Stimulated activated naive B cell treated with anti-CD40 and anti-IgM and Interleukin-4, amounts not matched to agents 10 μg/mL and 1 μg/mL and 100 μg/mL, for 72 hours (primary cell): ENCODE measurements around the gene KCNMB3.

Experiments
- ATAC-seq, 2 donors: fragments of 150-1000 bp; cut with Tn5 transposase; replicated peaks; 2 replicates each; pipeline ENCODE4 v1.10.0; 2021; ENCODE audit warnings: moderate library complexity in 1 of 2
- DNase-seq: peaks from one replicate; pipeline ENCODE4 v3.0.0; 2021
- H3K27ac Mint-ChIP-seq: one replicate; pipeline ENCODE4 v1.8.0; 2022; ENCODE audit warnings: mild to moderate bottlenecking, mixed read lengths
- H3K27me3 Mint-ChIP-seq, 2 donors: one replicate each; pipeline ENCODE4 v1.8.0; 2022; ENCODE audit warnings: mixed read lengths in 2 of 2
- H3K36me3 Mint-ChIP-seq, 2 donors: one replicate each; pipeline ENCODE4 v1.8.0; 2022; ENCODE audit warnings: mixed read lengths in 2 of 2, mild to moderate bottlenecking in 1 of 2
- H3K4me1 Mint-ChIP-seq, 2 donors: one replicate each; pipeline ENCODE4 v1.8.0; 2022; ENCODE audit warnings: mixed read lengths in 2 of 2, mild to moderate bottlenecking in 1 of 2
- H3K4me3 Mint-ChIP-seq, 2 donors: one replicate each; pipeline ENCODE4 v1.8.0; 2022; ENCODE audit warnings: mild to moderate bottlenecking in 2 of 2, mixed read lengths in 2 of 2, moderate library complexity in 1 of 2
- H3K9me3 Mint-ChIP-seq, 2 donors: one replicate each; pipeline ENCODE4 v1.8.0; 2022; ENCODE audit warnings: mixed read lengths in 2 of 2, mild to moderate bottlenecking in 1 of 2

KCNMB3 gene

GRCh38 chr3:179250803-179251476, at the start of gene KCNMB3:
KCNMB3 (minus strand) TSS chr3:179251114; CDS start chr3:179250990, 124 bp downstream.
- Mint-ChIP-seq H3K27ac (no peak within 1 kb of the TSS), H3K4me3 (no peak within 1 kb of the TSS), H3K4me1 (peaks cover 2 to 6% of the 10 kb centered on the region in 2 donors), H3K36me3 (peaks cover 9 to 26% of the 10 kb centered on the region in 2 donors), H3K27me3 (no peaks in the 10 kb centered on the region), H3K9me3 (no peaks in the 10 kb centered on the region)
- ATAC-seq: no peak
- DNase-seq: no peak

DNA sequence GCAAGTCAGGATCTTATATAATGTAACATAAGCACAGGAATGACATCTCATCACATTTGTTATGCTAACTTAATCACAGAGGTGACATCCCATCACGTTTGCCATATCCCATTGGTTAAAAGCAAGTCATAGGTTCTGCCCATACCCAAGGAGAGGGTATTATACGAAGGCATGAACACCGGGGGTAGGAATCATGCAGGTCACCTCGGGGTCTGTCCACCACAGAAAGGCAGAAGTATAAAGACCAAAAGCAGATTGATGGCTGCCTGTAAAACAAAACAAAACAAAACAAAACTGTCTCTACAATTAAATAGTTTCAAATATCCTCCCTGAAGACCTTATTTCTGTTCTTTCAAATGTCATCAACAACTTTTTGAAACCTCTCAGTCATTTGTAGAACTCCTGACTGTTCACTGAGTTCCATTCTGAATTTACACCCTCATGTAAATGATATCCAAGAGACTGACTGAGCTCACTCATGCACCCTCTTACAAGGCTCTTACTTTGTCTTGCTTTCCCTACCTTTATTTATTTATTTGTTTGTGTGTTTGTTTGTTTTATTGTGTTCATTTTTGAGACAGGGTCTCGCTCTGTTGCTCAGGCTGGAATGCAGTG, 49.2 kb upstream of the KCNMB3 start:
- DNase-seq: no peak
- H3K27ac Mint-ChIP-seq: no peak overlapping the region
- peak; percentile 80 to 92 for ATAC-seq
- peaks cover 1 to 4% of the 10 kb centered on the region in 2 donors for H3K9me3 Mint-ChIP-seq
- H3K4me3 Mint-ChIP-seq: no peak overlapping the region
- peaks cover 0 to 3% of the 10 kb centered on the region in 2 donors for H3K36me3 Mint-ChIP-seq
- peaks cover 0 to 5% of the 10 kb centered on the region in 2 donors for H3K4me1 Mint-ChIP-seq
- H3K27me3 Mint-ChIP-seq: peaks cover 0 to 3% of the 10 kb centered on the region in 2 donors

GRCh38 chr3:179299316-179299715, 48.4 kb upstream of the KCNMB3 start:
- Mint-ChIP-seq H3K36me3 (peaks cover 0 to 3% of the 10 kb centered on the region in 2 donors), H3K4me3 (no peak overlapping the region), H3K9me3 (peaks cover 1 to 4% of the 10 kb centered on the region in 2 donors), H3K4me1 (peaks cover 0 to 4% of the 10 kb centered on the region in 2 donors), H3K27me3 (peaks cover 0 to 3% of the 10 kb centered on the region in 2 donors), H3K27ac (no peak overlapping the region)
- ATAC-seq (no peak), DNase-seq (no peak)

- H3K27ac Mint-ChIP-seq: no peak overlapping the region
- H3K36me3 Mint-ChIP-seq: peaks cover 0 to 3% of the 10 kb centered on the region in 2 donors
- H3K4me3 Mint-ChIP-seq: no peak overlapping the region
- peaks cover 1 to 4% of the 10 kb centered on the region in 2 donors for H3K9me3 Mint-ChIP-seq
- H3K4me1 Mint-ChIP-seq: peaks cover 0 to 4% of the 10 kb centered on the region in 2 donors
- H3K27me3 Mint-ChIP-seq: peaks cover 0 to 3% of the 10 kb centered on the region in 2 donors
- ATAC-seq (peak in 1 of 2 donors; percentile 31), DNase-seq (no peak)
Observed at GRCh38 chr3:179297971-179298725, 47.2 kb upstream of the KCNMB3 start.

GRCh38 chr3:179292450-179292849, 41.5 kb upstream of the KCNMB3 start:
- Mint-ChIP-seq H3K36me3 (peaks cover 0 to 3% of the 10 kb centered on the region in 2 donors), H3K27ac (no peak overlapping the region), H3K4me1 (peaks cover 0 to 4% of the 10 kb centered on the region in 2 donors), H3K4me3 (no peak overlapping the region), H3K9me3 (peaks cover 1 to 4% of the 10 kb centered on the region in 2 donors), H3K27me3 (peaks cover 3 to 7% of the 10 kb centered on the region in 2 donors)
- no peak for DNase-seq
- ATAC-seq: peak in 1 of 2 donors; percentile 22

GRCh38 chr3:179289295-179289694, 38.4 kb upstream of the KCNMB3 start:
- ATAC-seq (no peak), DNase-seq (no peak)
- Mint-ChIP-seq H3K4me3 (no peak overlapping the region), H3K9me3 (no peaks in the 10 kb centered on the region), H3K27me3 (peaks cover 0 to 7% of the 10 kb centered on the region in 2 donors), H3K27ac (no peak overlapping the region), H3K4me1 (no peaks in the 10 kb centered on the region), H3K36me3 (no peaks in the 10 kb centered on the region)

- H3K36me3 Mint-ChIP-seq: no peaks in the 10 kb centered on the region
- DNase-seq (no peak), ATAC-seq (no peak)
- H3K27me3 Mint-ChIP-seq: peaks cover 0 to 7% of the 10 kb centered on the region in 2 donors
- H3K9me3 Mint-ChIP-seq: no peaks in the 10 kb centered on the region
- H3K4me3 Mint-ChIP-seq: no peak overlapping the region
- no peak overlapping the region for H3K27ac Mint-ChIP-seq
- no peaks in the 10 kb centered on the region for H3K4me1 Mint-ChIP-seq
Observed at GRCh38 chr3:179288845-179289244, 37.9 kb upstream of the KCNMB3 start.

DNA sequence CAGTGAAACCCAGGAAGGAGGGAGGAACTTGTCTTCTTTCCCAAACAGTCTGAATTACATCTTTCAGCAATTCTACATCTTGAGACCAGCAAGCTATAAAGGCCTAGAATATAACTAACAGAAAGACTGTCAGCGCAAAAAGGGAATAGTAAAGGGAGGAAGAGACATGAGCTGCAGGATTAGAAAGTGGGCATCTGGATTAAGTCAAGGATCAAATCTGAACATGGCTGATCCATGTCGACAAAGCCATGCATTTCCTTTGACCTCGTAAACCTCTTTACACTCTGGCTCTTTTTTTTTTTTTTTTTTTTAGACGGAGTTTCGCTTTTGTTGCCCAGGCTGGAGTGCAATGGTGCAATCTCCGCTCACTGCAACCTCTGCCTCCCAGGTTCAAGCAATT, 35.4 kb upstream of the KCNMB3 start:
- ATAC-seq (no peak), DNase-seq (no peak)
- H3K27me3 Mint-ChIP-seq: peaks cover 0 to 5% of the 10 kb centered on the region in 2 donors
- H3K4me1 Mint-ChIP-seq: no peaks in the 10 kb centered on the region
- no peaks in the 10 kb centered on the region for H3K9me3 Mint-ChIP-seq
- H3K27ac Mint-ChIP-seq: no peak overlapping the region
- H3K4me3 Mint-ChIP-seq: no peak overlapping the region
- no peaks in the 10 kb centered on the region for H3K36me3 Mint-ChIP-seq

DNA sequence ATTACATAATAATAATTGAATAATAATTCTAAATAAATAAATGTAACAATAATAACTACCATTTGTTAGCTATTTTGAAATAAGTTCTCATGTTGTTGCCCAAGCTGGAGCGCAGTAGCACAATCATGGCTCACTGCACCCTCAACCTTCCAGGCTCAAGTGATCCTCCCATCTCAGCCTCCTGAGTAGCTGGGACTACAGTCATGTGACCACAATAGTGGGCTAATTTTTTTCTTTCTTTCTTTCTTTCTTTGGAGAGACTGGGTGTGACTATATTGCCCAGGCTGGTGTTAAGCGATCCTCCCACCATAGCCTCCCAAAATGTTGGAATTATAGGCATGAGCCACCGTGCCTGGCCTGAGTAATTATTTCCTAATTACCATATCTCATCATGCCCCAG, 30.9 kb upstream of the KCNMB3 start:
- no peaks in the 10 kb centered on the region for H3K9me3 Mint-ChIP-seq
- H3K27me3 Mint-ChIP-seq: peaks cover 0 to 5% of the 10 kb centered on the region in 2 donors
- DNase-seq (no peak), ATAC-seq (no peak)
- H3K4me3 Mint-ChIP-seq: no peak overlapping the region
- peaks cover 0 to 6% of the 10 kb centered on the region in 2 donors for H3K4me1 Mint-ChIP-seq
- no peaks in the 10 kb centered on the region for H3K36me3 Mint-ChIP-seq
- H3K27ac Mint-ChIP-seq: no peak overlapping the region

GRCh38 chr3:179279837-179280236, 28.9 kb upstream of the KCNMB3 start:
- Mint-ChIP-seq H3K27ac (no peak overlapping the region), H3K36me3 (no peaks in the 10 kb centered on the region), H3K9me3 (no peaks in the 10 kb centered on the region), H3K4me1 (peaks cover 0 to 6% of the 10 kb centered on the region in 2 donors), H3K4me3 (no peak overlapping the region), H3K27me3 (peaks cover 0 to 5% of the 10 kb centered on the region in 2 donors)
- no peak for ATAC-seq
- no peak for DNase-seq

DNA sequence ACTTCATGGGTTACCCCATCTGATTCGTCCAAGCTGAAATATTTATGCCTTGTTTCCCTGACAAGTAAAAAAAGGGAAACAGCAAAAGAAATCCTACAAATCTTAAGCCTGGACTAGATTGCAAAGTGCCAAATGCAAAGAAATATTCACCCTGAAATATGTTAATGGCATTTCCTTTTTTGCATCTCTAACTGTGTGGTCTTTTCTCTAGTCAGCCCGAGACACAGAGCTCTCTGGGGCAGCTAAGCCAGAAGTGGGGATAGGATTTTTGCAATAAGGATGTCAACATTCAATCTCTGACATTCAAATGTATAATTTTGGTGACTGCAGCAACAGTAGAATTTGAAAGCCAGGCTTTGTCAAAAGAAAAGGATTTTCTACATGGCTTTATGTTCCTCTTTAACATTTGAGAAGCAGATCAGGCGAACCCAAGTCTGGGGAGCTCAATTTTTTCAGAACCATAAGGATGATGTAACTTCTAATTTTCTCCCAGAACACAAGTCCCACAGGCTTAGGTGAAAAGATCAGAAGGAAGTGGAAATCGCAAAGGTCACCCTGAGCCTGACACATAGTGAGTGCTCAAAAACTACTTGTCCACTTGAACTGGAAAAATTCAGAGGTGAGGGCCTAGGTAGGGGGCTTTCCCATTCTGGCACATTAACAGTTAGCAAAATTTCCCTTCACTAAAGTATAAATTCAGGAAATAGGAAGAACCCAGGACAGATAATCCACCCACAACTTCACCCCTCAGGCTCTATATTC, 28.2 kb upstream of the KCNMB3 start:
- Mint-ChIP-seq H3K36me3 (no peaks in the 10 kb centered on the region), H3K9me3 (no peaks in the 10 kb centered on the region), H3K27ac (no peak overlapping the region), H3K4me3 (no peak overlapping the region), H3K4me1 (peaks cover 0 to 6% of the 10 kb centered on the region in 2 donors), H3K27me3 (peaks cover 0 to 5% of the 10 kb centered on the region in 2 donors)
- no peak for DNase-seq
- ATAC-seq: peak; percentile 53 to 58

DNA sequence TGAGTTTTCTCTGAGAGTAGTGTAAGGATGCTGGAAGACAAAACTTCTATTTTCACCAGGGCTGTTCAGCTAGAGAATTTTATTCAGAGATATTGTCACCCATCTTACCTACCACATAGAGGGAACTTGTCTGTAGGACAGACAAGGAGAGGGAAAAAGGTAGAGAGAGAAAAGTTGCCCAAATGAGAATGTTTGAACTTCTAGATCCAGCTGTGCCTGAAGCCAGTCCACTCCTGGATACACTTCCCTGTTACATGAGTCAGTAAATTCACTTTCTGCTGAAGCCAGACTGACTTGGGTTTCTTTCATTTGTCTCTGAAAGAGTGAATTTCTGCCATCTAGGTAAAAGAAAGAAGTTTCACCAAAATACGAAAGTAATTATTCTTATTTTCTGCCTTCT, 27.2 kb upstream of the KCNMB3 start:
- no peak overlapping the region for H3K27ac Mint-ChIP-seq
- H3K27me3 Mint-ChIP-seq: peaks cover 0 to 5% of the 10 kb centered on the region in 2 donors
- ATAC-seq: no peak
- no peaks in the 10 kb centered on the region for H3K9me3 Mint-ChIP-seq
- H3K4me1 Mint-ChIP-seq: peaks cover 0 to 6% of the 10 kb centered on the region in 2 donors
- no peak overlapping the region for H3K4me3 Mint-ChIP-seq
- DNase-seq: no peak
- no peaks in the 10 kb centered on the region for H3K36me3 Mint-ChIP-seq

- H3K27me3 Mint-ChIP-seq: no peaks in the 10 kb centered on the region
- DNase-seq (no peak), ATAC-seq (no peak)
- no peak overlapping the region for H3K27ac Mint-ChIP-seq
- peaks cover 3 to 11% of the 10 kb centered on the region in 2 donors for H3K4me1 Mint-ChIP-seq
- no peaks in the 10 kb centered on the region for H3K36me3 Mint-ChIP-seq
- H3K4me3 Mint-ChIP-seq: no peak overlapping the region
- H3K9me3 Mint-ChIP-seq: no peaks in the 10 kb centered on the region
Observed at GRCh38 chr3:179276743-179277142, 25.8 kb upstream of the KCNMB3 start.

DNA sequence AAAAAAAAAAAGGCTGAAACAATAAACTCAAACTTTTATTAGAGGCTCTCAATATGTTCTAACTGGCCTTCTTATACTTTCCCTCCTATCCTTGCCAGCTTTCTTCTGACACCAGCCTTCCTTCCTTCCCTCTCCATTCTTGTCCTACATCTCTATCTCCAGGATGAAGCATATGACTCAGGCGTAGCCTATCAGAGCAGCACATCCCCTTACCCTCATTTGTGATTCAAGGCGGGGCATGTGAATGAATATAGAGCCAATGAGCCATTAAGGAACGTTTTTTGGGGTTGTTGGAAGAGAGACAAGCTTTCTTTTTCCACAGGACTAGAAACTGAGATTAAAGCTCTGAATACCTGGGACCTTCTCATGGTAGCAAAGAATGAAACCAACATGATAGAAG, 25.1 kb upstream of the KCNMB3 start:
- no peak for DNase-seq
- peaks cover 3 to 11% of the 10 kb centered on the region in 2 donors for H3K4me1 Mint-ChIP-seq
- no peaks in the 10 kb centered on the region for H3K27me3 Mint-ChIP-seq
- ATAC-seq: no peak
- H3K4me3 Mint-ChIP-seq: no peak overlapping the region
- no peaks in the 10 kb centered on the region for H3K9me3 Mint-ChIP-seq
- H3K36me3 Mint-ChIP-seq: no peaks in the 10 kb centered on the region
- no peak overlapping the region for H3K27ac Mint-ChIP-seq
